HepG2 (cell line): ENCODE results near the gene PHTF1. TPM values are rescaled to one million over a fixed set of nuclear protein-coding genes. Genes with fewer than 3 reads are reported as not detected.
A peak's percentile ranks its signal among the peaks of the same experiment; 100 is the strongest.

Experiments
- ATF7 ChIP-seq, 2 experiments: fragments of 450-650 bp in 1 of 2; sonication (generic) in 1 of 2; formaldehyde crosslinking in 1 of 2; IDR thresholded peaks; 2 replicates each; pipeline versions ENCODE4 v1.4.0 to v1.6.1; 2016 to 2020; ENCODE audit warnings: antibody characterized with exemption in 1 of 2, mild to moderate bottlenecking in 1 of 2, missing genetic modification reagents in 1 of 2
- BCL6 ChIP-seq: IDR thresholded peaks from 2 replicates; pipeline ENCODE4 v1.6.1; 2016; ENCODE audit warnings: missing genetic modification reagents, missing compliant biosample characterization
- KDM1A ChIP-seq: IDR thresholded peaks from 2 replicates; pipeline ENCODE4 v1.6.1; 2016; ENCODE audit warnings: missing compliant biosample characterization
- NFRKB ChIP-seq: fragments of 450-650 bp; IDR thresholded peaks from 2 replicates; pipeline ENCODE4 v1.6.1; 2017
- PHB2 ChIP-seq: fragments of 450-650 bp; IDR thresholded peaks from 2 replicates; pipeline ENCODE4 v1.6.1; 2018; ENCODE audit not compliant: partially characterized antibody
- TAF1 ChIP-seq: sonication (generic); formaldehyde crosslinking; IDR thresholded peaks from 2 replicates; pipeline ENCODE4 v1.4.0; 2020; ENCODE audit warnings: missing genetic modification reagents
- YEATS2 ChIP-seq: sonication (generic); formaldehyde crosslinking; IDR thresholded peaks from 2 replicates; pipeline ENCODE4 v1.4.0; 2020; ENCODE audit warnings: missing genetic modification reagents, borderline replicate concordance
- YEATS4 ChIP-seq: sonication (generic); formaldehyde crosslinking; IDR thresholded peaks from 2 replicates; pipeline ENCODE4 v1.4.0; 2020; ENCODE audit warnings: missing genetic modification reagents, borderline replicate concordance
- ZBTB14 ChIP-seq: sonication (generic); formaldehyde crosslinking; IDR thresholded peaks from 2 replicates; pipeline ENCODE4 v1.4.0; 2020; ENCODE audit warnings: missing genetic modification reagents
- ZC3H13 ChIP-seq: sonication (generic); formaldehyde crosslinking; IDR thresholded peaks from 2 replicates; pipeline ENCODE4 v1.8.1; 2023; ENCODE audit warnings: mild to moderate bottlenecking, missing genetic modification reagents, moderate library complexity
- ZFP1 ChIP-seq: IDR thresholded peaks from 2 replicates; pipeline ENCODE4 v1.6.1; 2016
- ZNF329 ChIP-seq: sonication (generic); formaldehyde crosslinking; IDR thresholded peaks from 2 replicates; pipeline ENCODE4 v1.9.0; 2021; ENCODE audit warnings: low read depth, mild to moderate bottlenecking, missing genetic modification reagents
- ZNF33B ChIP-seq: sonication (generic); formaldehyde crosslinking; IDR thresholded peaks from 2 replicates; pipeline ENCODE4 v1.5.1; 2020; ENCODE audit warnings: mild to moderate bottlenecking, missing genetic modification reagents
- ZNF546 ChIP-seq: sonication (generic); formaldehyde crosslinking; conservative IDR thresholded peaks from 2 replicates; pipeline ENCODE4 v1.8.1; 2023; ENCODE audit warnings: mild to moderate bottlenecking, missing genetic modification reagents
- polyA plus RNA-seq, 8 experiments: library from polyadenylated mRNA; depleted of rRNA in 3 of 8; stranded (reverse) in 7 of 8; unstranded in 1 of 8; fragments of >200 nt; fragmentation: Illumina TruSeq in 4 of 8; extraction: Trizol in 4 of 8; gene quantifications; 2 replicates each; pipeline versions ENCODE4 v1.2.1 to v1.2.3, GENCODE V29; 2011 to 2016; ENCODE audit warnings: low read depth in 4 of 8, missing spikeins in 1 of 8, mixed read lengths in 1 of 8; ENCODE audit not compliant: insufficient read depth in 1 of 8
- total RNA-seq, 5 experiments: library from RNA; depleted of rRNA; stranded (reverse); fragments of >200 nt; fragmentation: Illumina TruSeq; extraction: Trizol; gene quantifications; 2 replicates each; pipeline ENCODE4 v1.2.3, GENCODE V29; 2016; ENCODE audit warnings: low read depth in 1 of 5
- TF ChIP-seq, protein P1 (sequence below), 2 experiments: sonication (generic) in 1 of 2; formaldehyde crosslinking in 1 of 2; IDR thresholded peaks; 2 replicates each; pipeline versions ENCODE4 v1.4.0 to v1.6.1; 2018 to 2020; ENCODE audit warnings: missing genetic modification reagents in 2 of 2, borderline replicate concordance in 1 of 2, low read depth in 1 of 2, mild to moderate bottlenecking in 1 of 2, missing biosample characterization in 1 of 2
- TF ChIP-seq, protein P2 (sequence below): fragments of 450-650 bp; IDR thresholded peaks from 2 replicates; pipeline ENCODE4 v1.6.1; 2017; ENCODE audit warnings: mild to moderate bottlenecking
- TF ChIP-seq, protein P3 (sequence below): sonication (generic); formaldehyde crosslinking; IDR thresholded peaks from 2 replicates; pipeline ENCODE4 v1.5.1; 2020; ENCODE audit warnings: mild to moderate bottlenecking, missing genetic modification reagents

PHTF1 gene
- total and polyA plus RNA-seq, 2 of the 13 experiments (the other 11 are each of a cell fraction or from before 2014, with no cell fraction given): 5.0 to 19.7 TPM

GRCh38 chr1:113759333-113760101 lies at the start of gene PHTF1 (continued):
- TF ChIP-seq KDM1A (CRISPR knock-in tag) (no peak), YEATS2 (CRISPR knock-in tag) (no peak), TAF1 (CRISPR knock-in tag) (peak; percentile 74; the same call in 1 of the 2 replicates), BCL6 (CRISPR knock-in tag) (no peak), ZNF329 (CRISPR knock-in tag) (no peak), ZFP1 (CRISPR knock-in tag) (no peak), ZC3H13 (no peak), ZNF33B (CRISPR knock-in tag) (no peak), ATF7 (IDR thresholded peaks at IDR 0.05) (no peak), ATF7 (CRISPR knock-in tag; IDR thresholded peaks at IDR 0.05) (no peak; the same call in 1 of the 2 replicates), NFRKB (no peak), YEATS4 (CRISPR knock-in tag) (peak; percentile 66; the same call in 1 of the 2 replicates), PHB2 (no peak), ZNF546 (CRISPR knock-in tag) (0 out of 2 replicates have a peak, but pooled peaks have one; percentile 33), ZBTB14 (CRISPR knock-in tag) (no peak)
- TF ChIP-seq, protein P1, sequence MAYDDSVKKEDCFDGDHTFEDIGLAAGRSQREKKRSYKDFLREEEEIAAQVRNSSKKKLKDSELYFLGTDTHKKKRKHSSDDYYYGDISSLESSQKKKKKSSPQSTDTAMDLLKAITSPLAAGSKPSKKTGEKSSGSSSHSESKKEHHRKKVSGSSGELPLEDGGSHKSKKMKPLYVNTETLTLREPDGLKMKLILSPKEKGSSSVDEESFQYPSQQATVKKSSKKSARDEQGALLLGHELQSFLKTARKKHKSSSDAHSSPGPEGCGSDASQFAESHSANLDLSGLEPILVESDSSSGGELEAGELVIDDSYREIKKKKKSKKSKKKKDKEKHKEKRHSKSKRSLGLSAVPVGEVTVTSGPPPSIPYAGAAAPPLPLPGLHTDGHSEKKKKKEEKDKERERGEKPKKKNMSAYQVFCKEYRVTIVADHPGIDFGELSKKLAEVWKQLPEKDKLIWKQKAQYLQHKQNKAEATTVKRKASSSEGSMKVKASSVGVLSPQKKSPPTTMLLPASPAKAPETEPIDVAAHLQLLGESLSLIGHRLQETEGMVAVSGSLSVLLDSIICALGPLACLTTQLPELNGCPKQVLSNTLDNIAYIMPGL (CRISPR knock-in tag; IDR thresholded peaks at IDR 0.05; ENCODE audit: borderline replicate concordance in 1 of 2, low read depth in 1 of 2): peak; percentile 54 to 68; a peak in 2 of 4 replicates
- TF ChIP-seq, protein P2, sequence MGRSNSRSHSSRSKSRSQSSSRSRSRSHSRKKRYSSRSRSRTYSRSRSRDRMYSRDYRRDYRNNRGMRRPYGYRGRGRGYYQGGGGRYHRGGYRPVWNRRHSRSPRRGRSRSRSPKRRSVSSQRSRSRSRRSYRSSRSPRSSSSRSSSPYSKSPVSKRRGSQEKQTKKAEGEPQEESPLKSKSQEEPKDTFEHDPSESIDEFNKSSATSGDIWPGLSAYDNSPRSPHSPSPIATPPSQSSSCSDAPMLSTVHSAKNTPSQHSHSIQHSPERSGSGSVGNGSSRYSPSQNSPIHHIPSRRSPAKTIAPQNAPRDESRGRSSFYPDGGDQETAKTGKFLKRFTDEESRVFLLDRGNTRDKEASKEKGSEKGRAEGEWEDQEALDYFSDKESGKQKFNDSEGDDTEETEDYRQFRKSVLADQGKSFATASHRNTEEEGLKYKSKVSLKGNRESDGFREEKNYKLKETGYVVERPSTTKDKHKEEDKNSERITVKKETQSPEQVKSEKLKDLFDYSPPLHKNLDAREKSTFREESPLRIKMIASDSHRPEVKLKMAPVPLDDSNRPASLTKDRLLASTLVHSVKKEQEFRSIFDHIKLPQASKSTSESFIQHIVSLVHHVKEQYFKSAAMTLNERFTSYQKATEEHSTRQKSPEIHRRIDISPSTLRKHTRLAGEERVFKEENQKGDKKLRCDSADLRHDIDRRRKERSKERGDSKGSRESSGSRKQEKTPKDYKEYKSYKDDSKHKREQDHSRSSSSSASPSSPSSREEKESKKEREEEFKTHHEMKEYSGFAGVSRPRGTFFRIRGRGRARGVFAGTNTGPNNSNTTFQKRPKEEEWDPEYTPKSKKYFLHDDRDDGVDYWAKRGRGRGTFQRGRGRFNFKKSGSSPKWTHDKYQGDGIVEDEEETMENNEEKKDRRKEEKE: no peak
- TF ChIP-seq, protein P3, sequence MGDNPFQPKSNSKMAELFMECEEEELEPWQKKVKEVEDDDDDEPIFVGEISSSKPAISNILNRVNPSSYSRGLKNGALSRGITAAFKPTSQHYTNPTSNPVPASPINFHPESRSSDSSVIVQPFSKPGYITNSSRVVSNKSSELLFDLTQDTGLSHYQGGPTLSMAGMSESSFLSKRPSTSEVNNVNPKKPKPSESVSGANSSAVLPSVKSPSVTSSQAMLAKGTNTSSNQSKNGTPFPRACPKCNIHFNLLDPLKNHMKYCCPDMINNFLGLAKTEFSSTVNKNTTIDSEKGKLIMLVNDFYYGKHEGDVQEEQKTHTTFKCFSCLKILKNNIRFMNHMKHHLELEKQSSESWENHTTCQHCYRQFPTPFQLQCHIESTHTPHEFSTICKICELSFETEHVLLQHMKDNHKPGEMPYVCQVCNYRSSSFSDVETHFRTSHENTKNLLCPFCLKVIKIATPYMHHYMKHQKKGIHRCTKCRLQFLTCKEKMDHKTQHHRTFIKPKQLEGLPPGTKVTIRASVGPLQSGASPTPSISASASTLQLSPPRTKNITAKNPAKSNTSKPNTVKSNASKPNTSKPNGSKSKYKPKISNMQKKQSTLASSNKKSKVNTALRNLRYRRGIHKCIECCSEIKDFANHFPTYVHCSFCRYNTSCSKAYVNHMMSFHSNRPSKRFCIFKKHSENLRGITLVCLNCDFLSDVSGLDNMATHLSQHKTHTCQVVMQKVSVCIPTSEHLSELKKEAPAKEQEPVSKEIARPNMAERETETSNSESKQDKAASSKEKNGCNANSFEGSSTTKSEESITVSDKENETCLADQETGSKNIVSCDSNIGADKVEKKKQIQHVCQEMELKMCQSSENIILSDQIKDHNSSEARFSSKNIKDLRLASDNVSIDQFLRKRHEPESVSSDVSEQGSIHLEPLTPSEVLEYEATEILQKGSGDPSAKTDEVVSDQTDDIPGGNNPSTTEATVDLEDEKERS: no peak
